Right lobe of liver (tissue), 6 donors: ENCODE data around the gene CEP112. TPM values are rescaled to one million over a fixed set of nuclear protein-coding genes. Genes with fewer than 3 reads are reported as not detected.

Source experiments
- ATAC-seq, 4 donors: fragments of 200-7000 bp; cut with Tn5 transposase; one replicate each; pipeline ENCODE4 v1.9.1; 2020; ENCODE audit warnings: mild to moderate bottlenecking in 4 of 4, moderate library complexity in 4 of 4
- DNase-seq, 3 donors: peaks; one replicate each; pipeline ENCODE4 v3.0.0-alpha.2; 2020
- H3K27ac ChIP-seq, 3 donors: fragments of 200-600 bp; one replicate each; pipeline ENCODE4 v1.8.0; 2022
- H3K27me3 ChIP-seq, 2 donors: fragments of 200-600 bp; one replicate each; pipeline ENCODE4 v1.8.0; 2022
- H3K36me3 ChIP-seq, 4 donors: fragments of 200-600 bp; sonication (generic) in 1 of 4; one replicate each; pipeline versions ENCODE4 v1.5.1 to v1.8.0; 2017 to 2022; ENCODE audit warnings: control low read depth in 1 of 4
- H3K4me1 ChIP-seq, 4 donors: fragments of 200-600 bp; sonication (generic) in 1 of 4; one replicate each; pipeline versions ENCODE4 v1.5.1 to v1.8.0; 2017 to 2022; ENCODE audit warnings: control low read depth in 1 of 4
- H3K4me3 ChIP-seq, 3 donors: fragments of 200-600 bp; one replicate each; pipeline ENCODE4 v1.8.0; 2022
- H3K9me3 ChIP-seq, 4 donors: fragments of 200-600 bp; sonication (generic) in 1 of 4; one replicate each; pipeline versions ENCODE4 v1.5.1 to v1.8.0; 2017 to 2022; ENCODE audit warnings: control low read depth in 1 of 4
- CTCF ChIP-seq, 4 donors: fragments of 200-600 bp in 3 of 4; fragments of 450-650 bp in 1 of 4; IDR thresholded peaks; one replicate each; pipeline versions ENCODE4 v1.5.1 to v1.8.0; 2016 to 2022; ENCODE audit warnings: antibody characterized with exemption in 4 of 4, mild to moderate bottlenecking in 2 of 4
- POLR2A ChIP-seq: fragments of 450-650 bp; IDR thresholded peaks from one replicate; pipeline ENCODE4 v1.6.1; 2017; ENCODE audit warnings: antibody characterized with exemption, mild to moderate bottlenecking
- WGBS: methylation state at CpG from one replicate; pipeline ENCODE4 v1.1.6; 2018; ENCODE audit warnings: low coverage, low lambda C conversion rate; ENCODE audit not compliant: insufficient coverage; ENCODE audit errors: missing lambda C conversion rate; 5-methylcytosine and 5-hydroxymethylcytosine counted together
- intact Hi-C, 2 donors: fragments of 100-400 bp; cut with DNase I; formaldehyde crosslinking; loops; one replicate each; pipeline versions ENCODE4 v1.11.2 to v1.14.1; 2022
- total RNA-seq, 6 experiments: library from RNA; depleted of rRNA in 2 of 6; stranded (reverse); fragments of >200 nt in 2 of 6; fragmentation: NEBNext Ultra II Directional in 3 of 6; extraction: Animal tissue kit (Norgen Biotek cat#: 25700) in 3 of 6; gene quantifications; one replicate each; pipeline versions ENCODE4 v1.1.0 to v1.2.4, GENCODE V29; 2016 to 2023
- donor health status: DM: no; HTN: yes; CAD: no.
- donor health status: DM: no; HTN: no; CAD: no.
- donor health status: DM: no; HTN: no; CAD: no.
- donor health status: DM: no; HTN: yes; CAD: no.
- donor health status: DM: no; HTN: yes; CAD: no.

Gene CEP112
- total RNA-seq, 6 experiments from 2014 or later, result 2.2 to 4.6 (median 3.9) TPM

- TF ChIP-seq CTCF (IDR thresholded peaks at IDR 0.05), result no peak
- TF ChIP-seq POLR2A, result no peak
- Histone ChIP-seq H3K9me3 (no peaks in the 10 kb centered on the region), H3K27ac (no peak overlapping the region), H3K4me3 (no peak overlapping the region), H3K36me3 (no peaks in the 10 kb centered on the region), H3K4me1 (no peaks in the 10 kb centered on the region), H3K27me3 (no peaks in the 10 kb centered on the region)
- WGBS, result 75% methylated on average over 1 of the region's 1 CpG
- ATAC-seq (no peak), DNase-seq (no peak)
- intact Hi-C loops, result no loop called here
These were observed 531.9 kb downstream of the CEP112 start for GRCh38 chr17:65660078-65660477.

GRCh38 chr17:65659512-65659911, 532.4 kb downstream of the CEP112 start:
- Histone ChIP-seq H3K36me3 (no peaks in the 10 kb centered on the region), H3K4me1 (no peaks in the 10 kb centered on the region), H3K4me3 (no peak overlapping the region), H3K27me3 (no peaks in the 10 kb centered on the region), H3K9me3 (no peaks in the 10 kb centered on the region), H3K27ac (no peak overlapping the region)
- intact Hi-C loops, result no loop called here
- TF ChIP-seq POLR2A (no peak), CTCF (IDR thresholded peaks at IDR 0.05) (no peak)
- ATAC-seq, result no peak
- 82% methylated on average over 4 of the region's 4 CpGs for WGBS
- DNase-seq, result no peak

GRCh38 chr17:65657251-65657828, 534.6 kb downstream of the CEP112 start:
- TF ChIP-seq CTCF (IDR thresholded peaks at IDR 0.05) (no peak), POLR2A (no peak)
- Histone ChIP-seq H3K4me3 (no peak overlapping the region), H3K27me3 (no peaks in the 10 kb centered on the region), H3K27ac (no peak overlapping the region), H3K36me3 (no peaks in the 10 kb centered on the region), H3K9me3 (no peaks in the 10 kb centered on the region), H3K4me1 (no peaks in the 10 kb centered on the region)
- intact Hi-C loops, result no loop called here
- WGBS, result 60% methylated on average over 2 of the region's 2 CpGs
- ATAC-seq (no peak), DNase-seq (no peak)

GRCh38 chr17:65656390-65657250, 535.3 kb downstream of the CEP112 start:
- Histone ChIP-seq H3K27ac (no peak overlapping the region), H3K36me3 (no peaks in the 10 kb centered on the region), H3K9me3 (no peaks in the 10 kb centered on the region), H3K4me3 (no peak overlapping the region), H3K4me1 (no peaks in the 10 kb centered on the region), H3K27me3 (no peaks in the 10 kb centered on the region)
- DNase-seq (no peak), ATAC-seq (no peak)
- TF ChIP-seq POLR2A, result no peak
- TF ChIP-seq CTCF (IDR thresholded peaks at IDR 0.05), result no peak
- intact Hi-C loops, result no loop called here
- WGBS, result 44% methylated on average over 7 of the region's 7 CpGs
